Ammon's horn (tissue), 1 donor: Measurements from ENCODE around the gene ACSM2B.
A peak's percentile ranks its signal among the peaks of the same experiment; 100 is the strongest.
"Not testable (repeated sequence)": the region's sequence is repeated elsewhere in the genome, so short reads cannot be mapped to it uniquely, and the experiment has no call there.

Experiments
- DNase-seq: peaks from one replicate; pipeline ENCODE4 v3.0.0-alpha.2; 2016; ENCODE audit warnings: low spot score

ACSM2B gene, protein sequence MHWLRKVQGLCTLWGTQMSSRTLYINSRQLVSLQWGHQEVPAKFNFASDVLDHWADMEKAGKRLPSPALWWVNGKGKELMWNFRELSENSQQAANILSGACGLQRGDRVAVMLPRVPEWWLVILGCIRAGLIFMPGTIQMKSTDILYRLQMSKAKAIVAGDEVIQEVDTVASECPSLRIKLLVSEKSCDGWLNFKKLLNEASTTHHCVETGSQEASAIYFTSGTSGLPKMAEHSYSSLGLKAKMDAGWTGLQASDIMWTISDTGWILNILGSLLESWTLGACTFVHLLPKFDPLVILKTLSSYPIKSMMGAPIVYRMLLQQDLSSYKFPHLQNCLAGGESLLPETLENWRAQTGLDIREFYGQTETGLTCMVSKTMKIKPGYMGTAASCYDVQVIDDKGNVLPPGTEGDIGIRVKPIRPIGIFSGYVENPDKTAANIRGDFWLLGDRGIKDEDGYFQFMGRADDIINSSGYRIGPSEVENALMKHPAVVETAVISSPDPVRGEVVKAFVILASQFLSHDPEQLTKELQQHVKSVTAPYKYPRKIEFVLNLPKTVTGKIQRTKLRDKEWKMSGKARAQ

DNA sequence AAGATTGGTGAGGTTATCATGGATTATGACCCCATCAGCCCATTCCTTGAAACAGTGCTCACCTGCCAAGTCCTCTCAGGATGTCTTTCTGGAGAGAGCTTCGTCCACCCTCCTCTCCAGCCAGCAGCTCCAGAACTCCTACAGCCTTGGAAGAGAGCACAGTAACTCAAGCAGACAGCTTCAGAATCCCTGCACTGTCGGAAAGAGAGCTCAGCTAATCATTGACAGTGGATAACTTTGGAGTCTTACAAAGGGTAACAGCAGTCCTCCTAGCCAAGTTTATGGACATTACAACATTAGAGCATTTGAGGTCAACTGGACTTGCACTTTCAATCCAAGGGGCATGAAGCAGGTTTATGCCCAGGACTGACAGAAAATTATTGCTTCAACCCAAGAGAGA is at the start of gene ACSM2B:
ACSM2B (minus strand) TSS at position 223 of the 400 bp plus-strand sequence. CDS start 11,522 bp downstream, outside the sequence.
- not testable (repeated sequence) for DNase-seq

DNA sequence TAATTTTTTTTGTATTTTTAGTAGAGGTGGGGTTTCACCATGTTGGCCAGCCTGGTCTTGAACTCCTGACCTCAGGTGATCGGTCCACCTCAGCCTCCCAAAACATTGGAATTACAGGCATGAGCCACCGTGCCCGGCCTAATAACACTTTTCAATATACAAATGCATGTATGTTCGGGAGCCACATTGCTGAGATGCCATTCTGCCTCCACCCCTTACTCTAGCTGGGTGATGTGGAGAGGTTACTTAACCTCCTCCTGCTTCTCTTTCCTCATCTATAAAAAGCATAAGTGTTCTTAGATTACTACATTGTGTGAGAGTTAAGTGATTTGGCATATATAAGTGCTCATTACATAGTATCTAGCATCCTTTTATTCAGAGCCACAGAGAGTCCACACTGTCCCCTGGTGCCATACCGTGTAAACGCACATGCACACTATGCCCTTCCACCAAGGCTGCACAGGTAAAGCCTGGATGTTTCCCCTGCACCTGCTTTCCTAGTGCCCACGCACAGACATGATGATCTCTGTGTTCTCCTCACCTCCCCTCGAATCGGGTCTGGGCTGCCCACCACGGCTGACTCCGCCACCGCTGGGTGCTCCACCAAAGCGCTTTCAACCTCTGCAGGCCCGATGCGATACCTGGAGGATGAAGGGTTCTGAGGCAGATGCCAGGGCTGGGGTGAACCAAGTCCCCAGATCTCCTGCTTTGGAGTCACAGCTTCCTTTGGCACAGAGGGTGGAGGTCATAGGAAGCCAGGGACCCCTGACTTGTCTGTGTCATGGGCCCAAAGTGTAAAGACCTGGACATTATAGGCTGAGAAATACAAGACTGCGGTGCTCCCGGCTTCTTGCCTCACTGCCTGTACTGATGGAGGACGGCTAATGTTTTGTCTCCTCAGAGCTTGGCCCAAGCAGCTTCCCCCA is 49.0 kb upstream of the ACSM2B start:
- DNase-seq = no peak

DNA sequence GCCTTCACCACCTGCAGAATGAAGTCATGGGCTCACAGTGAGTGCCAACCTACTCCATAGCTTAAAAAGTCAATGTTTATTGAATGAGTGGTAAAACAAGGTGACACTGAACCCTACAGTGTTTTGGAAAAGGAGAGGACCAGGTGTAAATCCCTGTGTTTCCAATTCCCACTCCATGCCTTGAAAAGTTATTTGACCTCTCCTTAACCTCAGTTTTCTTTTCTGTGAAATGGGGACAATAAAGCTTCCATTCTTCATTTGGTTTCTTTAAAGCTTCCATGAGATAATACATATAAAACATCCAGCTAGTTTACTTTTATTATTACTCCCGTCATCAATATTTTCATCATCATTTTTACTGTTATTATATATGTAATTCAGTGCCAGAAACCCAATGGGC is 48.0 kb upstream of the ACSM2B start:
- DNase-seq = no peak

DNA sequence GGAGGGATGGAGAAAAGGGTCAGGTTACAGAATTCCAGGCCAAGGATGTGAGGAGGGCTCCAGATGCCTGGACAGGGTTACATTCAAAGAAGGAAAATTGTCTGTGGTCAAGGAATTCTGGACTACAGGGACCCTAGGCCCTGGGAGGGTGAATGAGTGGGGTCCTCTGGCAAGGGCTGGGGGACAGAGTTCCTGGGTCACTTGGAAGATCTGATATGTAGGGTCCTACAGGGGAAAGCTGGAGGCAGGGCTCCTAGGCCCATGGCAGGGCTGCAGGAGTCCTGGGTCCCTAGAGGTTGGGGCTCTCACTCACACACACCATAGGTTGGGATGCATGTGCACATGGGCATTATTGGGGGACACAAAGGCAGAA is 46.3 kb upstream of the ACSM2B start:
- DNase-seq = no peak

DNA sequence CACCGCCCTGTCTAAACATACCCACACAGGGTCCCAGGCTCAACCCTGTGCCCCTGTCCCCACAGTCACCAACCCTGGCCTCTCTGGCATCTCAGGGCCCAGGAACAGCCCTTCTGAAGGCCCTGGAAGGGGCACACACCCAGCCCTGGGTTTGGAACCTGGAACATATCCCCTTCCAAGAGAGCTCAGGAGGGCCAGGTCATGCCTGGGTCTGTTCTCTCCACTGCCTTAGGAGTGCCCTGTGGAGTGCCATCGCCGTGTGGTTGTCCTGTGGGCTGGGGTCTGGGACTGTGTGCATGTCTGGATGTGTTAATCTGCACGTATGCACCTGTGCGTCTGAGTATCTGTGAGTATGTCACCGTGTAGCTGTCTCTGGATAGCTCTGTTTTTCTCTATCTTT is 45.2 kb upstream of the ACSM2B start:
- DNase-seq = no peak

DNA sequence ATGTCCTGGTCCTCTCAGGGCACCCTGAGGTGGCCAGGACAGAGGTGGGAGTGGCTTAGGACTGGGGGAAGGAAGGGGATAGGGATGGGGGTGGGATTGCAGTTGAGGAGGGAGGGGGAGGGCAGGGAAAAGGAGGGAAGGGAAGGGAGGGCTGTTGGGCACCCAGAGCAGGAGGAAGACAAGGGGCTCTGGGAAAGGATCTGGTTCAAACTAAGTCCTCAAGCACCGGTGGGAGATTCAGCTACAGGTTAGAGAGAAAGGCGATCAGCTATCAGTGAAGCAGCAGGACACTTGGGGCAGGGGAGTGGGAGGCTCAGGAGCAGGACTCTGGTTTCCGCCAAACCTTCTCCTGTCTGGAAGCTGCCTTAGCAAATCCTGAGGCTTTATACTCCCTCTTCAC is 44.6 kb upstream of the ACSM2B start:
- no peak for DNase-seq

DNA sequence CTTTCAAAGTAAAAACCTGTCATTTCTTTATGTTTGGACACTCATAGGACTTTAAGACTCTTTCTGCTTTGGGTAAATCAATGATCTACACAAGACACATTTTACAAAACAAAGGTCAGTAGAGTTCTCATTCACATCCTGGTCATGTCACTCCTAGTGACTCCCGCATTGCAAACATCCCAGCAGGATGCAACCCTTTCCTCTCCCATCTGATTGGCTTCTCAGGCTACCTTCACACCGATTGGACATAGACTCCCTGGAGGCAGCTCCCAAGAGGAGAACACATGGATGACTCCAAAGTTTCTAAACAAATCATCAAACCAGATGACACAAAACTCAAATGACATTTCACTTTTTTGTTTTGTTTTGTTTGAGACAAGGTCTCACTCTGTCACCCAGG is 43.8 kb upstream of the ACSM2B start:
- no peak for DNase-seq

DNA sequence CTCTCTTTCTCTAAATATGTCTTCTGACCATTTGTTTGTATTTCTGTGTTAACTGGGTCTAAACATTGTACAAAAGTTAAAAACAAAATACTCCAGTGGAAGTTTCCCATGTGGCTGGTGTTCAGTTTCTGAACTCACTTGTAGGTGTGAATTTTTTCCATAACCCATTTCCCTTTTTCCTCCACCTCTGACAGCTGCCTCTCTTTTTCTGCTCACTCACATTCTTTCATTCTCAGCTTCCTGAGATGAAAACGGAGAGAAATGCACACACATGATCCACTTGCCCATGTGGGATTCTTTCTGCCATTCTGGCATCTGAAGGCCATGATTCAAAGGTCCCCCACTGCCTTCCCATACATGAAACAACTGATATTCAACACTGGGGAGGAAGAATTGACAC is 41.1 kb upstream of the ACSM2B start:
- DNase-seq = no peak

DNA sequence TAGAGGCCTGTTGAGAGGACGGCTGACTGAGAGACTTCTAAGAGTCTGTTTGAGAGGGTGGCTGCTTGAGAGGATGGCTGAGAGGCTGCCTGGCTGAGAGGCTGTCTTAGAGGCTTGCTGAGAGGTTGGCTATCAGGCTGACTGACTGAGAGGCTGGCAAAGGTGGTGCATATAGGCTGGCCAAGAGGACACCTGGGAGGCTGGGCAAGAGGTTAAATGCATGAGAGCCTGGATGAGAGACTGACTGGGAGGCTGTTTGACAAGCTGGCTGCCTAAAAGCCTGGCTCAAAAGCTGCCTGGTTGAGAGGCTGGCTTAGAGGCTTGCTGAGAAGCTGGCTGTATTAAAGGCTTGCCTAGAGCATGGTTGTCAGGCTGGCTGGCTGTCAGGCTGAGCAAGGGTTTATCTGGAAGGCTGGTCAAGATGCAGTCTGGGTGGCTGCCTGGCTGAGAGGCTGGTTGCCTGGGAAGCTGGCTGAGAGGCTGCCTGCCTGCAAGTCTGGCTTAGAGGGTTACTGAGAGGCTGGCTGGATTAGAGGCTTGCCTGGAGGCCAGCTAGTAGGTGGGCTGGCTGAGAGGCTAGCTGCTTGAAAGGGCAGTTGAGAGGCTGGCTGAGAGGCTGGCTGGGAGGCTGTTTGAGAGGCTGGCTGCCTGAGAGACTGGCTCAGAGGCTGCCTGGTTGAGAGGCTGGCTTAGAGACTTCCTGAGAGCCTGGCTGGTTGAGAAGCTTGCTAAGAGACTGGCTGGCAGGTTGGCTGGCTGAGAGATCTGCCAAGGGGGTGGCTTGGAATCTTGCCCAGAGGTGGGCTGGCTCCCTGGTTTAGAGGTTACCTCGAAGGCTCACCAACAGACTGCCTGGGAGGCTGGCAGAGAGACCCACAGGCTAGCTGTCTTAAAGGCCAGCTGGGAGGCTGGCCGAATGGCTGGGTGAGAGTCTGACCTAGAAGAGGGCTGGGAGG is 38.3 kb upstream of the ACSM2B start:
- DNase-seq = no peak

DNA sequence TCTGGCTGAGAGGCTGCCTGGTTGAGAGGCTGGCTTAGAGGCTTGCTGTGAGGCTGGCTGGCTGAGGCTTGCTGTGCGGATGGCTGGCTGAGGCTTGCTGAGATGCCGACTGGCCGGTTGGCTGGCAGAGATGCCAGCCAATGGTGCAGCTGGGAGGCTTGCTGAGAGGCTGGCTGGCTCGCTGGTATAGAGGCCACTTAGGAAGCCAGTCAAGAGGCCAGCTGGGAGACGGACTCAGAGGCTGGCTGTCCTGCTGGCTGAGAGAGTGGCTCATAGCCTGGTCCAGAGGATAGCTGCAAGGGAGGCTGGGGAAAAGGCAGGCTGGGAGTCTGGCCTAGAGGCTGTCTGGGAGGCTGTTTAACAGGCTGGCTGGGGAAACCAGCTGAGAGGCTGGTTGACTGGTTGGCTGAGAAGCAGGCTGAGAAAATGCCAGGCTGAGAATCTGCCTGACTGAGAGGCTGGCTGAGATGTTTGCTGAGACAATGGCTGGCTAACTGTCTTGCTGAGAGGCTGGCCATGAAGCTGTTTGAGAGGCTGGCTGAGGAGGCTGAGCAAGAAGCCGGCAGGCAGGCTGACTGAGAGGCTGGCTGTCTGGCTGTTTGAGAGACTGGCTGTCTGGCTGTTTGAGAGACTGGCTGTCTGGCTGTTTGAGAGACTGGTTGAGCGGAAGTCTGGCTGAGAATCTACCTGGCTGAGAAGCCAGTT is 37.5 kb upstream of the ACSM2B start:
- DNase-seq = no peak

DNA sequence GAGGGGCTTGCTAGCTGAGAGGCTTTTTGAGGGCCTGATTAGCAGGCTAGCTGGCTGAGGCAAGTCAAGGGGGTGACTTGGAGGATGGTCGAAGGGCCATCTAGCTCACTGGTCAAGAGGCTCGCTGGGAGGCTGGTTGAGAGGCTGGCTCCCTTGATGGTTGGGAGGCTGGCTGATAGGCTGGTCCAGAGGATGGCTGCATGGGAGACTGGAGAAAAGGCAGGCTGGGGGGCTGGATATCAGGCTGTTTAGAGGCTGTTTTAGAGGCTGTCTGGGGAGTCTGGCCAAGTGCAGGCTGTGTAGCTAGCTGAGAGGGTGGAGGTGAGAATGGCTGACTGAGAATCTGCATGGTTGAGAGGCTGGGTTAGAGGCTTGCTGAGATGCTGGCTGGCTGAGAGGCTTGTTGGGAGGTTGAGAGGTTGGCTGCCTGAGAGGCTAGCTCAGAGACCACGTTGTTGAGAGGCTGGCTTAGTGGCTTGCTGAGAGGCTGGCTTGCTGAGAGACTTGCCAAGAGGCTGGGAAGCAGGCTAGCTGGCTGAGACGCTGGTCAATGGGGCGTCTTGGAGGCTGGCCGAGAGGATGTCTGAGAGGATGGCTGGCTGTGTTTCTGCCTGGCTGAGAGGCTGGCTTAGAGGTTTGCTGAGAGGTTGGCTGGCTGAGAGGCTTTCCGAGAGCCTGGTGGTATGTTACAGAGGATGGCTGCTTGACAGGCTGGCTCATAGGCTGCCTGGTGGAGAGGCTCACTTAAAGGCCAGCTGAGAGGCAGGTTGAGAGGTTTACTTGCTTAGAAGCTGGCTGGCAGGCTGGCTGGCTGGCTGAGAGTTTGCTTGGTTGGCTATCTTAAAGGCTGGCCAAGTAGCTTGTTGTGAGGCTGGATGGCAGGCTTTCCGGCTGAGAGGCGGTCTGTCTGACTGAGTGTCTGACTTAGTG is 36.6 kb upstream of the ACSM2B start:
- DNase-seq = peak; percentile 60

DNA sequence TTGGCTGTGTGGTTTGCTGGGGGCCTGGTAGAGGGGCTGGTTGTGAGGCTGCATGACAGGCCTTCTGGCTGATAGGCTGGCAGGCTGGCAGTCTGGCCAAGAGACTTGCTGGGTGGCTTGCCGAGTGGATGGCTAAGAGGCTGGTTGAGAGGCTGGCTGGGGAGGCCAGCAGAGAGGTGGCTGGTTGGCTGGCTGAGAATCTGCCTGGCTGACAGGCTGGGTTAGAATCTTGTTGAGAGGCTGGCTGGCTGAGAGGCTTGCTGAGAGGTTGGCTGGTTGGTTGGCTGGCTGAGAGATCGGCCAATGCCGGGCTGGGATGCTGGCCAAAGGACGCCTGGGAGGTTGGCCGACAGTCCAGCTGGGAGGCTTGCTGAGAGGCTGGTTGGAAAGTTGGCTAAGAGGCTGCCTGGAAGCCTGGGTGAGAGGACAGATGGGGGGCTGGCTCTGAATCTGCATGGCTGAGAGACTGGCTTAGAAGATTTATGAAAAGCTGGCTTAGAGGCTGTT is 35.9 kb upstream of the ACSM2B start:
- peak; percentile 23 for DNase-seq

DNA sequence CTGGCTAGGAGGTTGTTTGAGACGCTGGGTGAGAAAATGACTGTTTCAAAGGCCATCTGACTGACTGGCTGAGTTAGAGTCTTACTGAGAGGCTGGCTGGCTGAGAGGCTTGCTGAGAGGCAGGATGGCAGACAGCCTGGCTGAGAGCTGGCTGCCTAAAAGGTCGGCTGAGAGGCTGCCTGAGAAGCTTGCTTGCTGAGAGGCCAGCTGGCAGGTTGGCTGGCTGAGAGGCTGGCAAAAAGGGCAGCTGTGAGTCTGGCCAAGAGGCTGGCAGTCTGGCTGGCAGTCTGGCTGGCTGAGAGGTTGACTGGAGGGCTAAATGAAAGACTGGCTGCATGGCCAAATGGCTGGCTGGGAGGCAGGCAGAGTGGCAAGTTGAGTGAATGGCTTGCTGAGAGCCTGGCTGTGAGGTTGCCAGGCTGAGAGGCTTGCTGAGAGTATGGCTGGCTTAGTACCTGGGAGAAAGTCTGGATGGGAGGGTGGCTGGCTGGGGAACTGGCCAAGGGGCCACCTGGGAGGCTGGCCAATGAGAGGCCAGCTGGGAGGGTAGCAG is 35.3 kb upstream of the ACSM2B start:
- peak; percentile 77 for DNase-seq

DNA sequence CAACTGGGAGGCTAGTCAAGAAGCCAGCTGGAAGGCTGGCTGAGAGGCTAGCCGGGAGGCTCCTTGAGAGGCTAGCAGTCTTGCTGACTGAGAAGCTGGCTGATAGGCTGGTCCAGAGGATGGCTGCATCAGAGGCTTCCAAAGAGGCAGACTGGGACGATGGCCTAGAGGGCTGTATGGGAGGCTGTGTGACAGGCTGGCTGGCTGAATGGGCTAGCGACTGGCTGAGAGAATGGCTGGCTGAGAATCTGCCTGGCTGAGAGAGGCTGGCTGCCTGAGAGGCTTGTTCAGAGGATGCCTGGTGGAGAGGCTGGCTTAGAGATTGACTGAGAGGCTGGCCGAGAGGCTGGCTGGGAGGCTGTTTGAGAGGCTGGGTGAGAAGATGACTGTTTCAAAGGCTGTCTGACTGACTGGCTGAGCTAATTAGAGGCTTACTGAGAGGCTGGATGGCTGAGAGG is 34.8 kb upstream of the ACSM2B start:
- no peak for DNase-seq

DNA sequence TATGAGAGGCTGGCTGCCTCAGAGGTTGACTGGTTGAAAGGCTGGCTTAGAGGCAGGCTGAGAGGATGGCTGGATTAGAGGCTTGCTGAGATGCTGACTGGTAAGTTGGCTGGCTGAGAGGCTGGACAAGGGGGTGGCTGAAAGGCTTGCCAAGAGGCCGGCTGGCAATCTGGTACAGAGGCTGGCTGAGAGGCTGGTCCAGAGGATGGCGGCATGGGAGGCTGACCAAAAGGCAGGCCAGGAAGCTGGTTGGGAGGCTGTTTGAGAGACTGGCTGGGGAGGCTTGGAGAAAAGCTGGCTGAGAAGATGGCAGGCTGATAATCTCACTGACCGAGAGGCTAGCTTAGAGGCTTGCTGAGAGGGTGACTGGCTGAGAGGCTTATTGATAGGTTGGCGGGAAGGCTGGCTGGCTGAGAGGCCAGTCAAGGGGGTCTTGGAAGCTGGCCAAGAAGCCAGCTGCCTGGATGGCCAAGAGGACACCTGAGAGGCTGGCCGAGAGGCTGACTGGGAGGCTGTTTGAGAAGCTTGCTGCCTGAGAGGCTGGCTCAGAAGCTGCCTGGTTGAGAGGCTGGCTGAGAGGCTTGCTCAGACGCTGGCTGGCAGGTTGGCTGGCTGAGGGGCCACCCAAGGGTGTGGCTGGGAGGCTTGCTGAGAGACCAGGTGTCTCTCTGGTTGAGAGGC is 34.2 kb upstream of the ACSM2B start:
- no peak for DNase-seq

DNA sequence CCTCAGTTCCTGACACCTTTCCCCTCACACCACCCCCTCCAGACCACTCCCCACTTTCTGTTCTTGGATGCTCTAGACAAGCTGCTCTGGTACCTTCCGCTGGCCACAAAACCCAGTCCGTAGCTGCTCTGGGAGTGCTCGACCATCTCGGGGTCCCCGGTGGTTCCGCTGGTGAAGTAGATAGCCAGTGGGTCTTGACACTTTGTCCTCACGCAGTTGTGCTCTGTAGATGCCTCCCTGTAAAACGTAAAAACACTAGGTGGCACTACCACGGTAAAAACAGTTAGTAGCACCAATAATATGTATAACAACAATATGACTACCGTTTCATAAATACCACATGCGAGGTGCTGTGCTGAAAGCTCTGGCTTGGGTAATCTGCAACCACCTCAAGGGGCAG is 26.0 kb upstream of the ACSM2B start:
- not testable (repeated sequence) for DNase-seq

DNA sequence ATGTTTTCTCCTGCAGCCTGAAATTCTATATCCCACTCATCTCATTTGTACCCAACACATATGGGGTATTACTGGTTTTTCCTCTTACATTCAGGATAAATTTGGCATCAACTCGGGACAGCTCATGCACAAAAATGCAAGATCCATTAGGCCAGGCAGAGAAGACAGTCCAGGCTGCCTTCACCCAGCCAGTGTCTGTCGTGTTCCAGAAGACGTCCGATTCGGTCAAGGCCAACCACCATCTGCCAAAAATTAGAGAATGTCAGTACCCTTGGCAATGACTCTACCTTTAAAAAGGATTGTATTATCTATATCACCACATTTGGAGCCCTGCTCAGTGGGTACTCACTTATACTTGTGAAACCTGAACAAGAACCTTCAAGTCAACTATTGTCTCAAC is 23.3 kb upstream of the ACSM2B start:
- not testable (repeated sequence) for DNase-seq

DNA sequence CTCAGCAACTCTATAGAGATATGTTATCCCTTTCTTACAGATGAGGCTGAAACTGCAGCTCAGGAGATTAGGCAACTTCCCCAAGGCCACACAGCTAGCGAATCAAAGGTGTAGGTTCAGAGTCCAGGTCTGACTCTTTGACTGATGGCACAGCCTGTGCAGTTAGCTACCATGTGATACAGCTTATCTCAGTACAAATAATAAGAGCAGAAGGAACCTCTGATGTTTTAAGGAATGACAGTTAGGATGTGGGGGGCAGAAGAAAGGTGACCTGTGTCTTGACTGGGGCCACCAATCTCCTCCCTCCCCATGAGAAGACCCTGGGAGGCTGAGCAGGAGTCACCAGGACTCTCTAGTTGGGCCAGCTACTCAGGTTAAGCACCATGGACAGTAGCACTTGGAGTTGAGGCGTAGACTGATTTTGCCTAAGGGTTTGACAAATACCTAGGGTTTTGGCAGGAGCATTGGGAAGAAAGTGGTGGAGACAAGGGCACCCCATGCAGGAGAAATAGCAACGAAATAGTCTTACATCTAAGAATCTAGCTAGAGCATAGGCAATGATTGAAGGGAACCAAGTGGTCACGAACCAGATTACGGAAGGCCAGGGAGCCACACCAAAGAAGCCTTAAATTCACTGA is 22.8 kb upstream of the ACSM2B start:
- DNase-seq = no peak
